ENCODE measurements around the gene ATXN7.

DNA sequence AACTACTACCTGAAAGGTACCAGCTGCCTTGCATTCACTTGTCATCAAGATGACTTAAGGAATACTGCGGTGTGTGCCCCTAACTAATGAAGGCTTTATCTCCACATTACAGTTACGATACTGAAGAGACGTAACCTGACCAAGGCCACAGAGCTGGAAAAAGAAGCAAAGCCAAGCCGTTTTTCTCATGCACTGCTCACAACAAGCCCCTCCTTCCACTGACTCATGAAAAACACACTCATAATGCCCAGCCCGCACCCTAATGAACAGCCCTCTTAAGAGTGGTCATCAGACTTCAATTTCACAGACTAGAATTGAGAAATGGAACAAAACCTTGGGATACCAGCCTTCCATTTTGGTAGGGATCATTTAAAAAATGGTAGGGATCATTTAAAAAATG, 148.0 kb downstream of the ATXN7 start:
- TF ChIP-seq CTCF (conservative IDR thresholded peaks at IDR 0.05 in 1 of 2, IDR thresholded peaks at IDR 0.05 in 1 of 2; ENCODE audit: extremely low read depth in 1 of 2, insufficient read depth in 1 of 2, low read depth in 1 of 2, low read length in 2 of 2), result no peak
- TF ChIP-seq EZH2 (IDR thresholded peaks at IDR 0.05; ENCODE audit: borderline replicate concordance, low read length), result no peak

All from mammary epithelial cell (primary cell).